H54 (cell line): ENCODE measurements around the gene KPNA1.
"Not testable (repeated sequence)": the region's sequence is repeated elsewhere in the genome, so short reads cannot be mapped to it uniquely, and the experiment has no call there.

ENCODE experiments used
- DNase-seq: peaks from one replicate; pipeline ENCODE4 v3.0.0; 2011; ENCODE audit warnings: low spot score, mixed read lengths; ENCODE audit not compliant: insufficient read length
- FAIRE-seq: peaks from 3 replicates; lab custom pipeline; 2011; peaks lifted over from hg19 to GRCh38; lab: Jason Lieb, UNC
- POLR2A ChIP-seq: IDR thresholded peaks from 2 replicates; pipeline ENCODE4 v1.6.1; 2011; ENCODE audit warnings: low read depth, mild to moderate bottlenecking, low read length

Gene KPNA1

DNA sequence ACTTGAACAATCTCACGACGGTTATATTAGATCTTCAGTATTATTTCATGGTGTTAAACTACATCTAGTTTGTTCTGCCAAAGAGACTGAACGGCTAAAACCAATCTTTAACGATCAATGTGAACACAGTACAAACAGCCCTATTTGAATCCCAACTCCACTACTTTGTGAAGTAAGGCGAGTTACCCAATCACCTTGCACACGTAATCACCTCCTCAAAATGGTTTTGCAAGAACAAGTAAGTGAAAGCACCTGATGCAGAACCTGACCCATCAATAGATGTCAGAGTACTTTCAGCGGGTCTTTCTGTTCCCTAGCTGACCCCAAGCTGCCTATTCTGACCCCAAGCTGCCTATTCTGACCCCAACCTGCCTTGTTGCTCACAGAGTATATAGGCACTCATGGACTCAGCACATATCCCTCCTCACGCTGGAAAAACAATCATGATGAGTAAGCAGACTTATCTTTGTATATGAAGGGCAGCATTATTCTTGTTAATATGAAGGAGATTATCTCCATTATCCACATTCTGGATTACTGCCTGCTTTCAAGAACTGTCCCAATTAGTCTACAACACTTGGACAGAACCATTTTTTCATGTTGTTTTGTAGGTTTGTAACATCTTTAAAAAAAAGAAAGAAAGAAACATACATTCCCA lies 3.7 kb downstream of the KPNA1 start:
- no peak for TF ChIP-seq POLR2A
- FAIRE-seq = peak; percentile 70
- DNase-seq = no peak

DNA sequence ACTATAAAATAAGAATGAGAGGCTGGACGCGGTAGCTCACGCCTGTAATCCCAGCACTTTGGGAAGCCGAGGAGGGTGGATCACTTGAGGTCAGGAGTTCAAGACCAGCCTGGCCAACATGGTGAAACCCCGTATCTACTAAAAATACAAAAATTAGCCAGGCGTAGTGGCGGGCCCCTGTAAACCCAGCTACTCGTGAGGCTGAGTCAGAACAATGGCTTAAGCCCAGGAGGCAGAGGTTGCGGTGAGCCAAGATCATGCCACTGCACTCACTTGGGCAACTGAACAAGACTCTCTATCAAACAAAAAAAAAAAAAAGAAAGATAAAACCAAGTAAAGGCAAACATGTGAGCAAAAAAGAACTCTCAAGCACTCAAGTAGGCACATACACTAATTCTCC lies 5.8 kb downstream of the KPNA1 start:
- FAIRE-seq = not testable (repeated sequence)

DNA sequence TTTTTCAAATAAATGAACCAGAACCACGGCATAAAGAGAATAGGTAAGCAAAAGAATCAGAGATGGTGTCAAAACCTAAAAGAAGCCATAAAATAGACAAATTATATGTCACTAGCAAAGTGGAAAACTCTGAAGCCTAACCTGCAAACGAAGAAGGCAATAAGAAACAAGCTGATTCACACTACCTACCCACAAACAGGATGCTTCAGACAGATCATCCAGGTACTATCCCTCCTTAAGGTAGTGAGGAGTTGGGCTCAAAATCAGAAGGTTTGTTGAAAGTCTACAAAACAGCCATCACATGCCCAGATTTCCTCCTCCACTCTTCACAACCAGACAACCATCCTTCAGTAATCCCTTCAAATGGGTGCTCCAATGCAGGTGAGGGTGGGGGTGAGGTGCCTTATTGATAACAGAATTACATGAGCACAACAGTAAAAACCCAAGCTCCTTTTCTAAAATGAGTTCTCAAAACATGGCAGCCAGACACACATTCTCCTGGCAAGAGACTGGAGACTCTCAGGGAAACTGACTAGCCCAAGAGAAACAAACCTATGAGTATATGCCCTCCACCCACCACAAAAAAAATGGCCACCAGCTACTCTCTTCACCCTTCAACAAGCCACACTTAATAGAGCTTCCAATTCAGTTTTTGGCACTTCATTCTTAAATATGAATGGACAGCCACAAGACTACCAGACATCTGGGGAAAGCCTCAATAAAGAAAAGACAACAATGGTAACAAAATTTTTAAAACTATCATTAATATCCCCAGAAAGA lies 6.4 kb downstream of the KPNA1 start:
- FAIRE-seq (no peak), DNase-seq (no peak)
- no peak for TF ChIP-seq POLR2A

More for the DNA sequence above, 5.8 kb downstream of the KPNA1 start:
- DNase-seq = not testable (repeated sequence)

DNA sequence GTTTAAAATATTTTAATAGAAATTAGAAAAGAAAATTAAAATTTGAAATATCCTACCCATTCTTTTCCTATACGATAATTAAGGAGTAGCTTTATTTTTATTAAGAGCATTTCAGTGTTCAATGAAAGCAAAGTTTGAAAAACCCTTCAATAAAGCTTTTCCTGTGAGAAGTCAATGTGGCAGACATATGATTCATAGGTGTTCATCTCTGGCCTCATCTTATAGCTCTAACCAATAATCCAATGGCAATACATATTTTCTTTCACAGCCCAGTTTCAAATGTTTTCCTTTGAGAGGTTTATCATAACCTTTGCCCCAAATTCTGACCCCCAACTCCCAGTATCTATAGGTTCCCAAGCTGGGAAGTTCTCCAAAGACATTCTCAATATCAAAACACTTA lies 8.3 kb downstream of the KPNA1 start:
- TF ChIP-seq POLR2A = no peak
- FAIRE-seq = peak; percentile 58

DNA sequence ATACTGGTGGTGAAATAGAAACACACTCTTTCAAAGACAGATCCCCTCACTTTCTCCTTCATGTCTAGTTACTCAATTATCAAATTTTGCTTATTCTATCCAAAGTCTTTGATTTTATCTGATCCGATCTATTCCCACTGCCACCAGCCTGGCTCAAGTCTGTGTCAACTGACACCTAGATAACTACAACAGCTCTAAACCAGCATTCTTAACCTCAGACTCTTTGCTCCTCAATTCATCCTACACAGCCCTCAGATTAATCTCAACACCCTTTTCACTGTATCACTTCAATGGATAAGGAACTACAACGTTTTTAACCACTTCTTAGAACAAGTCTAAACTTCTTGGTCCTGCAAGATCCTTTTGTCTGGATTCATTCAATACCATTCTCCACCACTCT lies 9.1 kb downstream of the KPNA1 start:
- no peak for TF ChIP-seq POLR2A
- peak; percentile 23 for FAIRE-seq
- no peak for DNase-seq

More for the DNA sequence above, 8.3 kb downstream of the KPNA1 start:
- DNase-seq = no peak

DNA sequence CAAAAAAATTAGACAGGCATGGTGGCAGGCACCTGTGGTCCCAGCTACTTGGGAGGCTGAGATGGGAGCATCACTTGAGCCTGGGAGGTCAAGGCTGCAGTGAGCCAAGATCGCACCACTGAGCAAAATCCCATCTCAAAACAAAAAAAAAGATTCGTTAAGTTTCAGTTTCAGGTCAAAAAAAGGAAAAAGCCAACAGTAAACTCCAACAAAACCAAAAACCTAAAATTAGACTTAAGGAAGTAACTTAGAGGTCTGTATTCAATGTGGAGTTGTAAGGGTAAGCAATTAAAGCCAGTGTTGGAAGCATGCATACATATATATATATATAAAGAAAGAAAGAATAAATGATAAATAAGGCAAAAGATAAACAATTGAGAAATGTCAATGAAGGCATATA lies 11.8 kb downstream of the KPNA1 start:
- TF ChIP-seq POLR2A = no peak
- no peak for DNase-seq
- no peak for FAIRE-seq

DNA sequence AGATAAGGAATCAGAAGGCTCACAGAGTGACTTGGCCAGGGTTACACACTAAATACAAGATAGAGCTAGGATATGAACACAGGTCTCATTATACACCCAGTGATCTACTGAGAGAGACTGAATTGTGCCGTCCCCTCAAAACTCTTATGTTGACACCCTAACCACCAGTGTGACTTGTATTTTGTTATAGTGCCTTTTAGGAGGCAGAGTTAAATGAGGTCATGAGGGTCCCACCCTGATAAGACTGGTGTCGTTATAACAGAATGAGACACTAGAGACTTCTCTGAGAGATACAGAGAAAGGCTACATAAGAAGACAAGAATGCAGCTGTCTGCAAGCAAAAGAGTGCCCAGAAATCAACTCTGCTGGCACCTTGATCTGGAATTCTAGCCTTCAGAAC lies 12.6 kb downstream of the KPNA1 start:
- FAIRE-seq = peak; percentile 15
- no peak for DNase-seq
- TF ChIP-seq POLR2A = no peak

DNA sequence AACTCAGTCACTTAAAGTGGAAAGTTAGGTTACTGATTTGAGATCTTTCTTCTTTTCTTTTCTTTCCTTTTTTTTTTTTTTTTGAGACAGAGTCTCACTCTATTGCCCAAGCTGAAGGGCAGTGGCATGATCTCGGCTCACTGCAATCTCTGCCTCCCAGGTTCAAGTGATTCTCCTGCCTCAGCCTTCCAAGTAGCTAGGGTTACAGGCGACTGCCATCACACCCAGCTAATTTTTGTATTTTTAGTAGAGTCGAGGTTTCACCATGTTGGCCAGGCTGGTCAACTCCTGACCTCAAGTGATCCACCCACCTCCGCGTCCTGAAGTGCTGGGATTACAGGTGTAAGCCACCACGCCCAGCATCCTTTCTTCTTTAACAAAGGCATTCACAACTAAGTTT lies 13.8 kb downstream of the KPNA1 start:
- not testable (repeated sequence) for DNase-seq, FAIRE-seq

DNA sequence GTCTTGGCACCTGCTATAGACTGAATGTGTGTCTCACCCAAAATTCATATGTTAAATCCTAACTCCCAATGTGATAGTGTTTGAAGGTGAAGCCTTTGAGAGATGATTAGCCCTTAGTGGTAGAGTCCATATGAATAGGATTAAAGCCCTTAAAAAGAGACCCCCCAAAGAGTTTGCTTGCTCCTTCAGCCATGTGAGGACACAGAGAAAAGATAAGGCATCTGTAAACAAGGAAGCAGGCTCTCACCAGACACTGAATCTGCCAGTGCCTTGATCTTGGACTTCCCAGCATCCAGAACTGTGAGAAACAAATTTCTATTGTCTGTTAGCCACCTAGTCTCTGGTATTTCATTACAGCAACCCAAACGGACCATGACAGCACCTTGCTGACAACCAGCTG lies 16.6 kb downstream of the KPNA1 start:
- no peak for TF ChIP-seq POLR2A
- DNase-seq = no peak
- FAIRE-seq = no peak

DNA sequence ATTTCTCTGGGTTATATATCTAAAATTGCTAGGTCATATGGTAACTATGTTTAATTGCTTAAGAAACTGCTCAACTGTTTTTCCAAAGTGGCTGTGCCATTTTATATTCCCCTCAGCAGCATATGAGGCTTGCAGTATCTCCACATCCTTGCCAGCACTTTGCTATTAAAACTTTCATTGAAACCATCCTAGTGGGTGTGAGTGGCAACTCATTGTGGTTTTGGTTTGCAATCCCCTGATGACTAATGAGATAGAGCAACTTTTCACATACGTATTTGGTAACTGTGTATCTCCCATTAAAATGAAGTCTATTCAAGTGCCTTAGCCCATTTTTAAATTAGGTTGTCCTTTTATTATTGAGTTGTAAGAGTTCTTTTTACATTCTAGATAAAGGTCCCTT lies 17.3 kb downstream of the KPNA1 start:
- TF ChIP-seq POLR2A = no peak
- DNase-seq (peak; percentile 40), FAIRE-seq (peak; percentile 99)

DNA sequence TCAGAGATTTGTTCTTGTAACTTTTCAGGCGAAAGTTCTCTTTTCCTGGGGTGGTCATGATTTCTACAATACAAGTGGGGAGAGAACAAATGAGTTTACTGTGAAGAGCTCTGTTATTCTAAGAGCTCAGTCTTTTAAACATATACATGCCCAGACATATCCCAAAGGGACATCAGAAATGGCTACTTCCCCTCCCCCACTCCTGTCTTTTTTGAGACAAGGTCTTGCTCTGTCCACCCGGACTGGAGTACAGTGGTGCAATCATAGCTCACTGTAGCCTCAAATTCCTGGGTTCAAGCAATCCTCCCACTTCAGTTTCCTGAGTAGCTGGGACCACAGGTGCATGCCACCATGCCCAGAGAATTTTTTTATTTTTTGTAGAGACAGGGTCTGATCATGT lies 18.2 kb downstream of the KPNA1 start:
- TF ChIP-seq POLR2A = no peak
- DNase-seq = no peak
- no peak for FAIRE-seq

DNA sequence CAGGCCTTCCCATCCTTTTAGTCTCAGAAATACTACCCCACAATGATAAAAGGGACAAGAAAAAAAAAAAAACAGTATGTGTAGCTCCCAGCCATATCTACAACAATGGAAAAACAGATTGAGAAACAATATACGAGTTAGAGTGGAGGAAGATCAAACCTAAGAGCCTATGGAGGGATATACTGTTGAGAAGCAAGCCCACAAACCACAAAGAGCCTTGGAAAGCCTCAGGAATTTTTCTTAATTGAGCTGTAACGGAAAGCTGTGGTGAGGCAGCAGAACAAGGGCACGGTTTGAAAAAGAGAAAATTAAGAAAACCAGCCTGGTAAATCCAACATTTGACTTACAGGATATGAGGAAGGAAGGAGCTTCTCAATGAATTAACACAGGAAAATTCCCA lies 21.4 kb downstream of the KPNA1 start:
- FAIRE-seq = peak; percentile 97
- no peak for TF ChIP-seq POLR2A
- DNase-seq = no peak

DNA sequence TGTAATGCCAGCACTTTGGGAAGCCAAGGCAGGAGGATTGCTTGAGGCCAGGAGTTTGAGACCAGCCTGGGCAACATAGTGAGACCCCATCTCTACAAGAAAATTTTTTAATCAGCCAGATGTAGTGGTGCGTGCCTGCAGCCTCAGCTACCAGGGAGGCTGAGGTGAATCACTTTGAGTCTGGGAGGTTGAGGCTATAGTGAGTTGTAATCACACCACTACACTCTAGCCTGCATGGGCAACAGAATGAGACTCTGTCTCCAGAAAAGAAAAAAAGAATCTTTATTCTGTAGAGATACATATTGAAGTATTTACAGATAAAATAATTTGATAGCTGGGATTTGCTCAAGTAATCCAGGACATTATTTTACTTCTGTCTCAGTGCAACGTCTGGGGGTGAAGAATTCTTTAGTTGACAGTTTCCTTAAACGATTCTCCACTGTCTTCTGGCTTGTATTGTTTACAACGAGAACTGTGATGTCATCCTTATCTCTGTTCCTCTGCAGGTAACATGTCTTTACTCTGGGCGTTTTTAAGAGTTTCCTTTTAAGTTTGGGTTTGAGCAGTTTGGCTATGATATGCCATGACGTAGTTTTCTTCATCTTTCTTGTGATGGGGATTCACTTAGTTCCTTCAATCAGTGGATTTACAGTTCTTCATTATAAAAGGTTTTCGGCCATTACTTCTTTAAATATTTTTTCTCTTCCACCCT lies 26.3 kb downstream of the KPNA1 start:
- FAIRE-seq (no peak), DNase-seq (no peak)
- TF ChIP-seq POLR2A = no peak

DNA sequence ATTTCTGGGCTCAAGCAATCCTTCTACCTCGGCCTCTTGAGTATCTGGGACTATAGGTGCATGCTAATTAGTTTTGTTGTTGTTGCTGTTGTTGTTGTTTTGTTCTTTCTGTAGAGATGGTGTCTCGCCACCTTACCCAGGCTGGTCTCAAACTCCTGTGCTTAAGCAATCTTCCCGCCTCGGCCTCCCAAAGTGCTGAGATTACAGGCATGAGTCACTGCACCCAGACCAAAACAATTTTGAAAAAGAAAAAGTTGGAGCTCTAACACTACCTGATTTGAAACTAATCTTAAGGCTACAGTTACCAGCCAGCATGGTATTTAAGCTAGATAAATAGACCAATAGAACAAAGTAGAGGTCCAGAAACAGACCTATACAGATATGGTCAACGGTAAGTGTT lies 29.8 kb downstream of the KPNA1 start:
- TF ChIP-seq POLR2A = no peak
- FAIRE-seq (peak; percentile 95), DNase-seq (no peak)

DNA sequence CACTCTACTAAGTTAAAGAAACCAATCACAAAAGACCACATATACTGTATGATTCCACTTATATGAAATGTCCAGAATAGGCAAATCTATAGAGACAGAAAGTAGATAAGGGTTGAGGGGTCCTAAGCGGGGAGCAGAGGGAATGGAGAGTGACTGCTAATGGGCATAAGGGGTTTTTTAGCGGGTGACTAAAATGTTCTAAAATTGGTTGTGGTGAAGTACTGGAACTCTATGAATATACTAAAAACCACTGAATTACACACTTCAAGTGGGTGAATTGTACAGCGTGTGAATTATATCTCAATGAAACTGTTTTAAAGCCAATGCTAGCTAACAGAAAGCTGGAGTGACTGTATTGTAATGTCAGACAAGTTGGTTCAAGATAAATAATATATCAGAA lies 33.3 kb downstream of the KPNA1 start:
- TF ChIP-seq POLR2A = no peak
- DNase-seq (no peak), FAIRE-seq (no peak)
